Kidney (tissue), 14 donors: Measurements from ENCODE around the gene BOD1L1. TPM values are rescaled to one million over a fixed set of nuclear protein-coding genes. Genes with fewer than 3 reads are reported as not detected.

ENCODE experiments used
- DNase-seq, 5 donors: peaks; one replicate each; pipeline ENCODE4 v3.0.0-alpha.2; 2013 to 2020
- FAIRE-seq: peaks from 2 replicates; lab custom pipeline; 2012; peaks lifted over from hg19 to GRCh38; lab: Jason Lieb, UNC
- H3K27ac ChIP-seq, 2 donors: one replicate each; pipeline ENCODE4 v1.7.0; 2013; ENCODE audit warnings: low read depth in 2 of 2, low read length in 2 of 2, inconsistent platforms in 1 of 2
- H3K27me3 ChIP-seq: one replicate; pipeline ENCODE4 v1.7.1; 2013; ENCODE audit warnings: low read length, inconsistent platforms; ENCODE audit not compliant: control insufficient read depth, insufficient read depth
- H3K36me3 ChIP-seq, 3 donors: one replicate each; pipeline versions ENCODE4 v1.7.0 to v1.7.1; 2013; ENCODE audit warnings: low read length in 3 of 3, control low read depth in 1 of 3, inconsistent platforms in 1 of 3; ENCODE audit not compliant: insufficient read depth in 3 of 3, control insufficient read depth in 2 of 3
- H3K4me1 ChIP-seq, 3 donors: one replicate each; pipeline versions ENCODE4 v1.7.0 to v1.7.1; 2013; ENCODE audit warnings: low read length in 3 of 3, inconsistent platforms in 1 of 3, low read depth in 1 of 3; ENCODE audit not compliant: control insufficient read depth in 2 of 3, insufficient read depth in 2 of 3
- H3K4me3 ChIP-seq, 3 donors: one replicate each; pipeline versions ENCODE4 v1.7.0 to v1.8.1; 2013; ENCODE audit warnings: low read length in 3 of 3, control low read depth in 1 of 3, inconsistent platforms in 1 of 3
- H3K9ac ChIP-seq, 3 donors: one replicate each; pipeline versions ENCODE4 v1.7.0 to v1.7.1; 2013; ENCODE audit warnings: low read length in 3 of 3, control low read depth in 1 of 3, inconsistent platforms in 1 of 3
- H3K9me3 ChIP-seq, 3 donors: one replicate each; pipeline versions ENCODE4 v1.7.0 to v1.7.1; 2013; ENCODE audit warnings: low read length in 3 of 3, control low read depth in 1 of 3, inconsistent platforms in 1 of 3; ENCODE audit not compliant: control insufficient read depth in 2 of 3, insufficient read depth in 1 of 3
- intact Hi-C: fragments of 100-400 bp; cut with DNase I; formaldehyde crosslinking; loops from one replicate; pipeline ENCODE4 v1.11.1; 2022
- polyA plus RNA-seq: library from polyadenylated mRNA; stranded (reverse); fragments of 350-450 nt; fragmentation: Illumina TruSeq; extraction: RNeasy Lipid Tissue Mini Kit (QIAGEN cat#74804); gene quantifications from one replicate; pipeline ENCODE4 v1.2.3, GENCODE V29; 2014; ENCODE audit warnings: low read depth, low replicate concordance; ENCODE audit not compliant: insufficient read depth
- total RNA-seq: library from RNA; stranded (reverse); fragmentation: NEBNext Ultra II Directional; extraction: Animal tissue kit (Norgen Biotek cat#: 25700); gene quantifications from one replicate; pipeline ENCODE4 v1.2.1, GENCODE V29; 2021
- TF ChIP-seq, protein P1 (sequence below): IDR thresholded peaks from 3 replicates; pipeline ENCODE4 v1.5.1; 2012; ENCODE audit warnings: mild to moderate bottlenecking, moderate library complexity, borderline replicate concordance; ENCODE audit not compliant: insufficient read depth; ENCODE audit errors: extremely low read depth
- donor health status: control.
- donor health status: control.
- donor health status: control.
- donor health status: control.
- donor health status: control.
- donor health status: DM: yes; HTN: yes; CAD: no.
- donor health status: Normal renal cell carcinoma (clear cell type).

Gene BOD1L1
- total and polyA plus RNA-seq, 2 donors from 2014 or later, result 9.0 to 45.6 TPM

DNA sequence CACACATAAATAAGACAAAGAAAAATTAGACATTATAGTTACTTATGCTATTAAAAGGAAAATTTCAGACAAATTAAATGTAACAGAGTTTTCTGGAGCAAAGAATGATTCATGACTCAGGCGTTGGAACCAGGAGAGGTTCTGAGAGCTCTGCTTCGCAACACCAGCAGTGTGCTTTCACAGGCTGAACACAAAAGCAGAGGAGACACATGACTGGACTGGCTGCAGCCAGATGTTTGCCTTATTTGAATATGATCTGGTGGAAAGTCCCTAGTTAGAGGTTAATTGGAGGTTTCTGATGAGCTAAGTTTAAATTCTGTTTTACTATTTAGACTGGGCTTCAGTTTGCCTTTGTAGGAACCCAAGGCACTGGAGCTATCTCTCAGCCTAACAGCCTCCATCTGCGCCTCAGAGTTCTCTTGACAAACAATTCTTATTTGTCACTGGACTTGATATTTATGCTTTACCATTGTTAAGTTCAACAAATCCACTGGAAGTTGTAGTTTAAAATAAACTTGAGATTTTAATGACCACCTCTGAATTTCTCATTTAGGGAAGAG is 16.2 kb downstream of the BOD1L1 start:
- intact Hi-C loops, result no loop called here
- peaks cover 3 to 58% (median 32%) of the 10 kb centered on the region in 3 donors for H3K36me3 ChIP-seq

DNA sequence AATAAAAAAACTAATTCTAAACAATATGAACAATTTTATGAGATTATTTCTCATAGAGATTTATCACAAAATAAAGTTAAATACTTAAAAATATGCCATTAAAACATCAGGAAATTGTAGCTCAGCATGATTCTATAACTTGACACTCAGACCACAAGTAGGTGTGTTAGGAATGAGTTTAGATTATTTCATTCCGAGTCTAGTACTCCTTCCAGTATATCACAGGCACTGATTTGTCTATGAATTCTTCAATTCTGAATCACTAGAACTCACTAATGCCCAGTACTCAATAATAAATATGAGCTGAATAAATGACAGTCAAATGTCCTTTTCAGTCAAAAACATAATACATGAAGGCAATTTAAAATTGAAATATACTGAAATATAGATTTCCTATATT is 22.2 kb downstream of the BOD1L1 start:
- Histone ChIP-seq H3K27ac (no peak overlapping the region), H3K9ac (no peak overlapping the region), H3K27me3 (no peaks in the 10 kb centered on the region), H3K4me1 (no peaks in the 10 kb centered on the region), H3K4me3 (no peak overlapping the region), H3K9me3 (no peaks in the 10 kb centered on the region), H3K36me3 (peaks cover 20 to 58% (median 36%) of the 10 kb centered on the region in 3 donors)
- intact Hi-C loops, result no loop called here
- FAIRE-seq, result no peak
- TF ChIP-seq, protein P1, sequence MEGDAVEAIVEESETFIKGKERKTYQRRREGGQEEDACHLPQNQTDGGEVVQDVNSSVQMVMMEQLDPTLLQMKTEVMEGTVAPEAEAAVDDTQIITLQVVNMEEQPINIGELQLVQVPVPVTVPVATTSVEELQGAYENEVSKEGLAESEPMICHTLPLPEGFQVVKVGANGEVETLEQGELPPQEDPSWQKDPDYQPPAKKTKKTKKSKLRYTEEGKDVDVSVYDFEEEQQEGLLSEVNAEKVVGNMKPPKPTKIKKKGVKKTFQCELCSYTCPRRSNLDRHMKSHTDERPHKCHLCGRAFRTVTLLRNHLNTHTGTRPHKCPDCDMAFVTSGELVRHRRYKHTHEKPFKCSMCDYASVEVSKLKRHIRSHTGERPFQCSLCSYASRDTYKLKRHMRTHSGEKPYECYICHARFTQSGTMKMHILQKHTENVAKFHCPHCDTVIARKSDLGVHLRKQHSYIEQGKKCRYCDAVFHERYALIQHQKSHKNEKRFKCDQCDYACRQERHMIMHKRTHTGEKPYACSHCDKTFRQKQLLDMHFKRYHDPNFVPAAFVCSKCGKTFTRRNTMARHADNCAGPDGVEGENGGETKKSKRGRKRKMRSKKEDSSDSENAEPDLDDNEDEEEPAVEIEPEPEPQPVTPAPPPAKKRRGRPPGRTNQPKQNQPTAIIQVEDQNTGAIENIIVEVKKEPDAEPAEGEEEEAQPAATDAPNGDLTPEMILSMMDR, result no peak
- DNase-seq, result no peak

More for the DNA sequence above, 16.2 kb downstream of the BOD1L1 start:
- no peaks in the 10 kb centered on the region for H3K27me3 ChIP-seq
- no peak for DNase-seq
- no peaks in the 10 kb centered on the region for H3K4me1 ChIP-seq
- no peak overlapping the region for H3K9ac ChIP-seq
- TF ChIP-seq, protein P1, result no peak
- no peak overlapping the region for H3K27ac ChIP-seq
- H3K4me3 ChIP-seq, result no peak overlapping the region
- H3K9me3 ChIP-seq, result no peaks in the 10 kb centered on the region
- no peak for FAIRE-seq

DNA sequence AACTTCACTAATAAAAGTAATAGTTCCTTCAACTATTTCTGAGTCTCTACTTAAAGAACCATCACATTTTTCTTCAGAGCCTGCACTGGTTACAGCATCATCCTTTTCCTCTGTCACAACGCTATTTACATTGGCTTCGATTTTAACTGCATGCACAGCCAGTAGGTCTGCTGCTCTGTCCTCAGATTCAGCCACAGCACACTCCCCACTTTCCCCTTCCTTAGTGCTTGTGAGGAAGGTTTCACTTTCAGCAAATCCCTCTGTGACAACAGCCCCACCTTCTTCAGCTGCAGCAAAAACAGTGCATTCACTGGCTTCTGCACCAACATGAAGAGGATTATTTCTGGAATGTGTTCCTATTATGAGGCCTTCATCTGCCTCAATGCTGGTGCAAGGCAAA is 25.7 kb downstream of the BOD1L1 start:
- H3K9ac ChIP-seq, result no peak overlapping the region
- no peaks in the 10 kb centered on the region for H3K27me3 ChIP-seq
- no peak for DNase-seq
- TF ChIP-seq, protein P1, result no peak
- peaks cover 20 to 35% (median 30%) of the 10 kb centered on the region in 3 donors for H3K36me3 ChIP-seq
- no peaks in the 10 kb centered on the region for H3K9me3 ChIP-seq
- H3K4me3 ChIP-seq, result no peak overlapping the region
- H3K4me1 ChIP-seq, result no peaks in the 10 kb centered on the region
- no peak for FAIRE-seq
- intact Hi-C loops, result no loop called here
- no peak overlapping the region for H3K27ac ChIP-seq

DNA sequence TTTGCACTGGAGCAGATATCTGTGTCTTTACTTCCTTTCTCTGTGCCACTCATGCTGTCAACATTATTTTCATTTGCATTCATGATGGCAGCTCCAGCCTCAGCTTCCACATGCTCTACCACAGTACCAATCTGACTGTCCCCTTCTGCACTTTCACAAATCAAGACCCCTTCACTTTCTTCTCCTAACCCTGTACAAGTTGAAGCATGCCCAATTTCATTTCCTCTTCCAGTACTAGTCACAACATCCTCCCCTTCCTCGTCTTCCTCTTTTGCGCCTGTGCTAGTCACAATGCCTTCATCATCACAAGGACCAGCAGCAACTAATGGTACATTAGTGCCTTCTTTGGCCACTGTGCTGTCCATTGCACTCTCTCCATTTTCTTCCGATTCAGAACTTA is 26.5 kb downstream of the BOD1L1 start:
- Histone ChIP-seq H3K4me3 (no peak overlapping the region), H3K27ac (no peak overlapping the region), H3K27me3 (no peaks in the 10 kb centered on the region), H3K36me3 (peaks cover 22 to 41% (median 35%) of the 10 kb centered on the region in 3 donors), H3K9me3 (no peaks in the 10 kb centered on the region), H3K4me1 (no peaks in the 10 kb centered on the region), H3K9ac (no peak overlapping the region)
- intact Hi-C loops, result no loop called here
- DNase-seq (no peak), FAIRE-seq (no peak)
- TF ChIP-seq, protein P1, result no peak
